Lower leg skin (tissue), 4 donors: ENCODE measurements around the gene PAWR. TPM values are rescaled to one million over a fixed set of nuclear protein-coding genes. Genes with fewer than 3 reads are reported as not detected.

Experiments used
- DNase-seq, 2 donors: peaks; one replicate each; pipeline ENCODE4 v3.0.0-alpha.2; 2019; ENCODE audit warnings: low spot score in 2 of 2
- H3K4me3 ChIP-seq: fragments of 200-600 bp; sonication (generic); 2 replicates; pipeline ENCODE4 v1.5.1; 2017; ENCODE audit warnings: mild to moderate bottlenecking, low read depth; ENCODE audit not compliant: poor library complexity, severe bottlenecking
- CTCF ChIP-seq, 3 donors: fragments of 450-650 bp; IDR thresholded peaks; one replicate each; pipeline ENCODE4 v1.5.1; 2016; ENCODE audit warnings: antibody characterized with exemption in 3 of 3, mild to moderate bottlenecking in 3 of 3, moderate library complexity in 2 of 3
- POLR2A ChIP-seq, 2 donors: fragments of 450-650 bp; IDR thresholded peaks; one replicate each; pipeline ENCODE4 v1.6.1; 2016 to 2017; ENCODE audit warnings: antibody characterized with exemption in 2 of 2, mild to moderate bottlenecking in 1 of 2, moderate library complexity in 1 of 2
- WGBS, 2 donors: methylation state at CpG; one replicate each; pipeline ENCODE4 v1.1.5; 2018; 5-methylcytosine and 5-hydroxymethylcytosine counted together
- intact Hi-C: fragments of 100-400 bp; cut with DNase I; formaldehyde crosslinking; loops from one replicate; pipeline ENCODE4 v1.15.0; 2023; ENCODE audit warnings: low total_unique reads
- total RNA-seq, 4 donors: library from RNA; depleted of rRNA; stranded (reverse); fragments of >200 nt; gene quantifications; one replicate each; pipeline ENCODE4 v1.1.0, GENCODE V29; 2016

The PAWR gene
- total RNA-seq, 4 donors from 2014 or later, result 53.6 to 115 (median 65.6) TPM

- WGBS, 2 donors, result 40 to 54% methylated on average over 1 of the region's 1 CpG
- no peak overlapping the region for H3K4me3 ChIP-seq
- no peak for TF ChIP-seq POLR2A (IDR thresholded peaks at IDR 0.05)
- TF ChIP-seq CTCF (IDR thresholded peaks at IDR 0.05), result no peak
- DNase-seq, result no peak
- intact Hi-C loops, result no loop called here
These were observed 8.2 kb downstream of the PAWR start for GRCh38 chr12:79682593-79682992.

GRCh38 chr12:79681008-79681590, 9.7 kb downstream of the PAWR start:
- 83 to 89% methylated on average over 2 of the region's 2 CpGs for WGBS, 2 donors
- TF ChIP-seq CTCF (IDR thresholded peaks at IDR 0.05), result no peak
- TF ChIP-seq POLR2A (IDR thresholded peaks at IDR 0.05), result no peak
- intact Hi-C loops, result no loop called here
- DNase-seq, result no peak
- H3K4me3 ChIP-seq, result no peak overlapping the region

GRCh38 chr12:79680051-79680450, 10.7 kb downstream of the PAWR start:
- DNase-seq, result no peak
- TF ChIP-seq CTCF (IDR thresholded peaks at IDR 0.05), result no peak
- no peak for TF ChIP-seq POLR2A (IDR thresholded peaks at IDR 0.05)
- 70 to 71% methylated on average over 4 of the region's 4 CpGs for WGBS, 2 donors
- intact Hi-C loops, result no loop called here
- H3K4me3 ChIP-seq, result no peak overlapping the region

GRCh38 chr12:79678306-79678705, 12.5 kb downstream of the PAWR start:
- H3K4me3 ChIP-seq, result no peak overlapping the region
- TF ChIP-seq CTCF (IDR thresholded peaks at IDR 0.05), result no peak
- no peak for TF ChIP-seq POLR2A (IDR thresholded peaks at IDR 0.05)
- intact Hi-C loops, result no loop called here
- no peak for DNase-seq

- H3K4me3 ChIP-seq, result no peak overlapping the region
- 86 to 88% methylated on average over 2 of the region's 2 CpGs for WGBS, 2 donors
- intact Hi-C loops, result no loop called here
- TF ChIP-seq POLR2A (IDR thresholded peaks at IDR 0.05) (no peak), CTCF (IDR thresholded peaks at IDR 0.05) (no peak)
- DNase-seq, result no peak
These were observed 13.1 kb downstream of the PAWR start for GRCh38 chr12:79677672-79678071.

GRCh38 chr12:79676579-79676978, 14.2 kb downstream of the PAWR start:
- intact Hi-C loops, result no loop called here
- TF ChIP-seq CTCF (IDR thresholded peaks at IDR 0.05) (no peak), POLR2A (IDR thresholded peaks at IDR 0.05) (no peak)
- H3K4me3 ChIP-seq, result no peak overlapping the region
- DNase-seq, result no peak
- 77 to 80% methylated on average over 2 of the region's 2 CpGs for WGBS, 2 donors
